Germinal center (tissue), 1 donor: ENCODE data around the gene SLC35D3.
A peak's percentile ranks its signal among the peaks of the same experiment; 100 is the strongest.
"Not testable (repeated sequence)": the region's sequence is repeated elsewhere in the genome, so short reads cannot be mapped to it uniquely, and the experiment has no call there.

ENCODE experiments used
- DNase-seq: peaks from one replicate; pipeline ENCODE4 v3.0.0; 2012; ENCODE audit warnings: mixed read lengths, low spot score

The SLC35D3 gene

GRCh38 chr6:136964398-136964797 is 42.3 kb downstream of the SLC35D3 start:
- DNase-seq, result no peak

GRCh38 chr6:136967876-136968752 is 46.0 kb downstream of the SLC35D3 start:
- DNase-seq, result peak; percentile 75

- no peak for DNase-seq
Observed at GRCh38 chr6:136968837-136969236, 46.7 kb downstream of the SLC35D3 start.

GRCh38 chr6:136969433-136969832 is 47.3 kb downstream of the SLC35D3 start:
- no peak for DNase-seq

DNA sequence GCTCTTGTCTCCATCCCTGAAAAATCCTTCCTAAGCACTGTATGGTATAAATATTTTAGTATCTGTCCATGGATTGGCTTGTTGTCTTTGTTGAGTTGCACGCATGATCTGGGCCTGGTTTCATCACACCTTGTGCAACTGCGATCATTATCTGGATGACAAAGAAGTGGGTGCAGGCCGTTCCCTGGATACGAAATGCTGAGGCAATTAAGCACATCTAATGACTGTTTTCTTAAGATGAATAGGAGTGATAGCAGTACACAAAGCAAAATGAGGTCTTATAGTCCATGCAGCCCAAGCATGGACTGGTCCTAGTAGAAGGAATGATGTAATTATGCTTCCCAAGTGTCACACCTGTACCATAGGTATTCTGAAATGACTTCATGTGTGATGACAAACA is 47.8 kb downstream of the SLC35D3 start:
- DNase-seq, result no peak

DNA sequence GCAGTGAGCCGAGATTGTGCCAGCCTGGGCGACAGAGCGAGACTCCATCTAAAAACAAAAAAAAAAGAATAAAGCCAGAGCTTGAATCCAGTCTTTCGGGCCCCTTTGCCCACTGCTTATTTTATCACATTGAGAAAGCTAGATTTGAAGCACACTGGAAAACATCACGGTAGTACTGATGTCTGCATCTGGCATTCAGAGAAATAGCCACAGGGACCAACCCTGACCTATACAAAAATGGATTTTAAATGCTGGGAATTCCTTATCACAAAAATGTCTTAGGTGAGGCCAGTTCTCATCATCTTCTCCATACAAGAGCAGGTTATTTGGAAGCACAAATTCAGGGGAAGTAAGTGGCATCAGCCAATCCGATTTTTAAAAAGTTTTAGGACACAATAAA is 49.5 kb downstream of the SLC35D3 start:
- no peak for DNase-seq

DNA sequence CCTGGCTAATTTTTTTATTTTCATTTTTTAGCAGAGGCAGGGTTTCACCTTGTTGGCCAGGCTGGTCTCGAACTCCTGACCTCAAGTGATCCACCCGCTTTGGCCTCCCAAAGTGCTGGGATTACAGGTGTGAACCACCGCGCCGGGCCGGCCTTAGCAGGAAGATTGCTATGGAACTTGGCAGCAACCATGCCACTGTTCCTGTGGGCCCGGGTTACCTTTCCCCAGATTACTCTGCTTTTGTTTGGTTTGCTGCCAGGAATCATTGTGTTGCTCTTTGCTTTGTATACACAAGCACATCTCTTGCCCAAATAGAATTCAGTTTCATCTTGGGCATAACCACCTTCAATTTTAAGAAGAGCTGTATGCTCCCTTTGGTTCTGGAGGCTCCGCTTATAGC is 51.7 kb downstream of the SLC35D3 start:
- DNase-seq, result not testable (repeated sequence)
